ENCODE results near the gene RBM5. TPM values are rescaled to one million over a fixed set of nuclear protein-coding genes. Genes with fewer than 3 reads are reported as not detected.
A peak's percentile ranks its signal among the peaks of the same experiment; 100 is the strongest.

RBM5 gene
- total and polyA plus RNA-seq, 2 experiments from 2014 or later = 44.9 to 111 TPM

DNA sequence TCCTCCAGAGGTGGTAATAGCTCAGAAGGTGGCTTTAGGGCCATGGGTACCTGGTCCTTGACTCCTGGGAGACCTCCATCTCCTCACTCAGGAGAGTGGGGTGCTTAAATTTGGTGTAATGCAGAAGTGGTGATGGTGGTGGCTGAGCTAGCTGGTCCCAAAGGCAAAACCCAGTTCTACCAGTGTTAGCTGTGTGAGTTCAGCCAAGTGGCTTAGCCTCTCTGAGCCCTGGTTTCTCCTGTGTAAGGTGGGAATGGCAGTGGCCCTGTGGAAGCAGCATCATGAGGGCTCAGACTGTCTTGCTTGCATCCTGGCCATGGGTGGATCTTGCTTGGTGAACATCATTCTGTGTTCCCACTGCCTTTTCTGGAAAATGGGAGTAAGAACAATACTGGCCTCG lies 75.8 kb downstream of the RBM5 start:
- Histone ChIP-seq H3K36me3 (ENCODE audit: insufficient read depth) (peaks cover 12% of the 10 kb centered on the region; the same call in 1 of the 2 replicates), H3K9me2 (ENCODE audit: insufficient read depth) (no peaks in the 10 kb centered on the region), H3K4me1 (ENCODE audit: insufficient read depth) (peaks cover 33% of the 10 kb centered on the region), H4K20me1 (replicated peaks; ENCODE audit: insufficient read depth) (peaks cover 3% of the 10 kb centered on the region; the same call in 1 of the 2 replicates), H3F3A (replicated peaks; ENCODE audit: low read depth) (no peaks in the 10 kb centered on the region), H2AFZ (no peak overlapping the region), H3K4me3 (no peak overlapping the region), H3K4me2 (no peak overlapping the region), H3K79me2 (replicated peaks; ENCODE audit: insufficient read depth) (peaks cover 24% of the 10 kb centered on the region), H3K27me3 (ENCODE audit: insufficient read depth) (no peaks in the 10 kb centered on the region), H3K27ac (ENCODE audit: low read depth) (0 out of 2 replicates have a peak overlapping the region, but pooled peaks have one; percentile 59)
- ATAC-seq (no peak), DNase-seq (ENCODE audit: low spot score) (no peak)
- H3K27me3 Mint-ChIP-seq (ENCODE audit: insufficient read depth, low read depth, poor library complexity) = peaks cover 7% of the 10 kb centered on the region
- peaks cover 31% of the 10 kb centered on the region; the same call in 2 of the 3 replicates for H3K36me3 Mint-ChIP-seq (ENCODE audit: low read depth)
- H3K9me3 Mint-ChIP-seq = no peaks in the 10 kb centered on the region
- H3K27ac Mint-ChIP-seq = peak overlapping the region; percentile 65; the same call in 1 of the 2 replicates
- TF ChIP-seq JUNB (IDR thresholded peaks at IDR 0.05; ENCODE audit: unreplicated experiment) (no peak), EZH2phosphoT487 (IDR thresholded peaks at IDR 0.05; ENCODE audit: unreplicated experiment) (no peak), EZH2 (IDR thresholded peaks at IDR 0.05; ENCODE audit: low read depth, unreplicated experiment) (no peak), ZNF331 (CRISPR knock-in tag; IDR thresholded peaks at IDR 0.05; ENCODE audit: low read depth) (no peak), CREB1 (CRISPR knock-in tag; IDR thresholded peaks at IDR 0.05; ENCODE audit: low read depth) (no peak), STAT1 (IDR thresholded peaks at IDR 0.05; ENCODE audit: unreplicated experiment) (no peak), POLR2AphosphoS5 (IDR thresholded peaks at IDR 0.05; ENCODE audit: low read depth) (no peak), NANOG (IDR thresholded peaks at IDR 0.05; ENCODE audit: borderline replicate concordance) (no peak)
- TF ChIP-seq, protein P1, sequence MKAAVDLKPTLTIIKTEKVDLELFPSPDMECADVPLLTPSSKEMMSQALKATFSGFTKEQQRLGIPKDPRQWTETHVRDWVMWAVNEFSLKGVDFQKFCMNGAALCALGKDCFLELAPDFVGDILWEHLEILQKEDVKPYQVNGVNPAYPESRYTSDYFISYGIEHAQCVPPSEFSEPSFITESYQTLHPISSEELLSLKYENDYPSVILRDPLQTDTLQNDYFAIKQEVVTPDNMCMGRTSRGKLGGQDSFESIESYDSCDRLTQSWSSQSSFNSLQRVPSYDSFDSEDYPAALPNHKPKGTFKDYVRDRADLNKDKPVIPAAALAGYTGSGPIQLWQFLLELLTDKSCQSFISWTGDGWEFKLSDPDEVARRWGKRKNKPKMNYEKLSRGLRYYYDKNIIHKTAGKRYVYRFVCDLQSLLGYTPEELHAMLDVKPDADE (IDR thresholded peaks at IDR 0.05) = no peak
- TF ChIP-seq, protein P2, sequence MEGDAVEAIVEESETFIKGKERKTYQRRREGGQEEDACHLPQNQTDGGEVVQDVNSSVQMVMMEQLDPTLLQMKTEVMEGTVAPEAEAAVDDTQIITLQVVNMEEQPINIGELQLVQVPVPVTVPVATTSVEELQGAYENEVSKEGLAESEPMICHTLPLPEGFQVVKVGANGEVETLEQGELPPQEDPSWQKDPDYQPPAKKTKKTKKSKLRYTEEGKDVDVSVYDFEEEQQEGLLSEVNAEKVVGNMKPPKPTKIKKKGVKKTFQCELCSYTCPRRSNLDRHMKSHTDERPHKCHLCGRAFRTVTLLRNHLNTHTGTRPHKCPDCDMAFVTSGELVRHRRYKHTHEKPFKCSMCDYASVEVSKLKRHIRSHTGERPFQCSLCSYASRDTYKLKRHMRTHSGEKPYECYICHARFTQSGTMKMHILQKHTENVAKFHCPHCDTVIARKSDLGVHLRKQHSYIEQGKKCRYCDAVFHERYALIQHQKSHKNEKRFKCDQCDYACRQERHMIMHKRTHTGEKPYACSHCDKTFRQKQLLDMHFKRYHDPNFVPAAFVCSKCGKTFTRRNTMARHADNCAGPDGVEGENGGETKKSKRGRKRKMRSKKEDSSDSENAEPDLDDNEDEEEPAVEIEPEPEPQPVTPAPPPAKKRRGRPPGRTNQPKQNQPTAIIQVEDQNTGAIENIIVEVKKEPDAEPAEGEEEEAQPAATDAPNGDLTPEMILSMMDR (conservative IDR thresholded peaks at IDR 0.05; ENCODE audit: low read depth in 2 of 2) = no peak
- TF ChIP-seq, protein P3, sequence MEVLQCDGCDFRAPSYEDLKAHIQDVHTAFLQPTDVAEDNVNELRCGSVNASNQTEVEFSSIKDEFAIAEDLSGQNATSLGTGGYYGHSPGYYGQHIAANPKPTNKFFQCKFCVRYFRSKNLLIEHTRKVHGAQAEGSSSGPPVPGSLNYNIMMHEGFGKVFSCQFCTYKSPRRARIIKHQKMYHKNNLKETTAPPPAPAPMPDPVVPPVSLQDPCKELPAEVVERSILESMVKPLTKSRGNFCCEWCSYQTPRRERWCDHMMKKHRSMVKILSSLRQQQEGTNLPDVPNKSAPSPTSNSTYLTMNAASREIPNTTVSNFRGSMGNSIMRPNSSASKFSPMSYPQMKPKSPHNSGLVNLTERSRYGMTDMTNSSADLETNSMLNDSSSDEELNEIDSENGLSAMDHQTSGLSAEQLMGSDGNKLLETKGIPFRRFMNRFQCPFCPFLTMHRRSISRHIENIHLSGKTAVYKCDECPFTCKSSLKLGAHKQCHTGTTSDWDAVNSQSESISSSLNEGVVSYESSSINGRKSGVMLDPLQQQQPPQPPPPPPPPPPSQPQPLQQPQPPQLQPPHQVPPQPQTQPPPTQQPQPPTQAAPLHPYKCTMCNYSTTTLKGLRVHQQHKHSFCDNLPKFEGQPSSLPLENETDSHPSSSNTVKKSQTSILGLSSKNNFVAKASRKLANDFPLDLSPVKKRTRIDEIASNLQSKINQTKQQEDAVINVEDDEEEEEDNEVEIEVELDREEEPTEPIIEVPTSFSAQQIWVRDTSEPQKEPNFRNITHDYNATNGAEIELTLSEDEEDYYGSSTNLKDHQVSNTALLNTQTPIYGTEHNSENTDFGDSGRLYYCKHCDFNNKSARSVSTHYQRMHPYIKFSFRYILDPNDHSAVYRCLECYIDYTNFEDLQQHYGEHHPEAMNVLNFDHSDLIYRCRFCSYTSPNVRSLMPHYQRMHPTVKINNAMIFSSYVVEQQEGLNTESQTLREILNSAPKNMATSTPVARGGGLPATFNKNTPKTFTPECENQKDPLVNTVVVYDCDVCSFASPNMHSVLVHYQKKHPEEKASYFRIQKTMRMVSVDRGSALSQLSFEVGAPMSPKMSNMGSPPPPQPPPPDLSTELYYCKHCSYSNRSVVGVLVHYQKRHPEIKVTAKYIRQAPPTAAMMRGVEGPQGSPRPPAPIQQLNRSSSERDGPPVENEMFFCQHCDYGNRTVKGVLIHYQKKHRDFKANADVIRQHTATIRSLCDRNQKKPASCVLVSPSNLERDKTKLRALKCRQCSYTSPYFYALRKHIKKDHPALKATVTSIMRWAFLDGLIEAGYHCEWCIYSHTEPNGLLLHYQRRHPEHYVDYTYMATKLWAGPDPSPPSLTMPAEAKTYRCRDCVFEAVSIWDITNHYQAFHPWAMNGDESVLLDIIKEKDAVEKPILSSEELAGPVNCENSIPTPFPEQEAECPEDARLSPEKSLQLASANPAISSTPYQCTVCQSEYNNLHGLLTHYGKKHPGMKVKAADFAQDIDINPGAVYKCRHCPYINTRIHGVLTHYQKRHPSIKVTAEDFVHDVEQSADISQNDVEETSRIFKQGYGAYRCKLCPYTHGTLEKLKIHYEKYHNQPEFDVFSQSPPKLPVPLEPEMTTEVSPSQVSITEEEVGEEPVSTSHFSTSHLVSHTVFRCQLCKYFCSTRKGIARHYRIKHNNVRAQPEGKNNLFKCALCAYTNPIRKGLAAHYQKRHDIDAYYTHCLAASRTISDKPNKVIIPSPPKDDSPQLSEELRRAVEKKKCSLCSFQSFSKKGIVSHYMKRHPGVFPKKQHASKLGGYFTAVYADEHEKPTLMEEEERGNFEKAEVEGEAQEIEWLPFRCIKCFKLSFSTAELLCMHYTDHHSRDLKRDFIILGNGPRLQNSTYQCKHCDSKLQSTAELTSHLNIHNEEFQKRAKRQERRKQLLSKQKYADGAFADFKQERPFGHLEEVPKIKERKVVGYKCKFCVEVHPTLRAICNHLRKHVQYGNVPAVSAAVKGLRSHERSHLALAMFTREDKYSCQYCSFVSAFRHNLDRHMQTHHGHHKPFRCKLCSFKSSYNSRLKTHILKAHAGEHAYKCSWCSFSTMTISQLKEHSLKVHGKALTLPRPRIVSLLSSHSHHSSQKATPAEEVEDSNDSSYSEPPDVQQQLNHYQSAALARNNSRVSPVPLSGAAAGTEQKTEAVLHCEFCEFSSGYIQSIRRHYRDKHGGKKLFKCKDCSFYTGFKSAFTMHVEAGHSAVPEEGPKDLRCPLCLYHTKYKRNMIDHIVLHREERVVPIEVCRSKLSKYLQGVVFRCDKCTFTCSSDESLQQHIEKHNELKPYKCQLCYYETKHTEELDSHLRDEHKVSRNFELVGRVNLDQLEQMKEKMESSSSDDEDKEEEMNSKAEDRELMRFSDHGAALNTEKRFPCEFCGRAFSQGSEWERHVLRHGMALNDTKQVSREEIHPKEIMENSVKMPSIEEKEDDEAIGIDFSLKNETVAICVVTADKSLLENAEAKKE (CRISPR knock-in tag; IDR thresholded peaks at IDR 0.05) = no peak
- H3K4me3 Mint-ChIP-seq = no peak overlapping the region; the same call in 2 of the 3 replicates
- peaks cover 47% of the 10 kb centered on the region for H3K4me1 Mint-ChIP-seq
